Activated effector memory CD4-positive, alpha-beta T cell treated with anti-CD3 and anti-CD28 coated beads, Interleukin-2, amount 50 U/mL, for 16 hours (primary cell): ENCODE measurements around the gene PRRT2.
"Not testable (repeated sequence)": the region's sequence is repeated elsewhere in the genome, so short reads cannot be mapped to it uniquely, and the experiment has no call there.

Experiments
- DNase-seq: peaks from one replicate; pipeline ENCODE4 v3.0.0-alpha.2; 2020

PRRT2 gene

DNA sequence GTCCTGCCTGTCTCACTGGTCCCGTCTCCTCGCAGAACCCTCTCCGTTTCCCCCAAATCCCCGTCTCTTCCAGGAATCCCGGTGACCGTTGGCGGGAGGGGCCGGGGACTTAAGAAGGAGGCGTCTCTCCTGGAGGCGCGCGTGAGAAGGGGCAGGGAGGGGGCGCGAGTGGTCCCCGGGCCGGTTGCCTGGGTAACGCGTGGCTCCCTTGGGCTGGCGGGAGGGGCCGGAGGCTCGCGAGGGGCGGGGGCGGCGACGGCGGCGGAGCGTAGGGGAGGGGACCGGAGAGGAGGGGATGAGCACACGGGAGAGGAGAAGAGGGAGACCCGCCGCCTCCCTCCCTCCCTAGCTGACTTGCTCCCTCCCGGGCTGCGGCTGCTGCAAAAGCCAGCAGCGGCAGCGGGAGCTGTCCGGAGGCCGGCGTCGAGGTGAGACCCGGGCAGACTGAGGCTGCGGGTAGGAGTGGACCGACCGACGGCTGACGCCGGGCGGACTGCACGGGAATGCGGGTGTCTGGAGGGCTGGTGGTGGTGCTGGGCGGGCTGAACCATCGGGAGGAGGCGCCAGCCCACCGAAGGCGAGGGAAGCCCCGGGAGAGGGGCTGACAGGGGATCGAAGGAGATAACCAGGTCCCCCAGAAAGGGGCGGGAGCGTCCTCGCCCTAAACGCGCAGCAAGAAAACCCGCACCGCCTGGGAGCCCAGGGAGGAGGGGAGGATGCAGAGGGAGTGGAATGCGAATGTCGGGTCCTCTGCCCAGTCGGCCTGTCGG lies at the start of gene PRRT2:
TSS of gene PRRT2 (plus strand) at position 298 of the 770 bp plus-strand sequence. CDS start 862 bp downstream, outside the sequence.
- peak; percentile 83 for DNase-seq

DNA sequence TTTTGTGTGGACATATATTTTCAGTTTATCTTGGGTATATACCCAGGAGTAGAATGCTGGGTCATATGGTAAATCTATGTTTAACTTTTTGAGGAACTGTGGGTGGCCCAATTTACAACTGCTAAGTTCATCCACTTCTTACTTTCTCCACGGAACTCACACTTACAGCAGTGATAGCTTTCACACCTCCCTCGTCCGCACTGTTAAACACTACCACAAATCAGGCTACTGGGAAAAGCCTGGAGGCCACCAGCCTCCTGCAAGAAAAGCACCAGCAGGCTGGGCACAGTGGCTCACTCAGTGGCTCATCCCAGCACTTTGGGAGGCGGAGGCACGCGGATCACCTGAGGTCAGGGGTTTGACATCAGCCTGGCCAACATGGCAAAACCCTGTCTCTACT lies 48.7 kb upstream of the PRRT2 start:
- no peak for DNase-seq

DNA sequence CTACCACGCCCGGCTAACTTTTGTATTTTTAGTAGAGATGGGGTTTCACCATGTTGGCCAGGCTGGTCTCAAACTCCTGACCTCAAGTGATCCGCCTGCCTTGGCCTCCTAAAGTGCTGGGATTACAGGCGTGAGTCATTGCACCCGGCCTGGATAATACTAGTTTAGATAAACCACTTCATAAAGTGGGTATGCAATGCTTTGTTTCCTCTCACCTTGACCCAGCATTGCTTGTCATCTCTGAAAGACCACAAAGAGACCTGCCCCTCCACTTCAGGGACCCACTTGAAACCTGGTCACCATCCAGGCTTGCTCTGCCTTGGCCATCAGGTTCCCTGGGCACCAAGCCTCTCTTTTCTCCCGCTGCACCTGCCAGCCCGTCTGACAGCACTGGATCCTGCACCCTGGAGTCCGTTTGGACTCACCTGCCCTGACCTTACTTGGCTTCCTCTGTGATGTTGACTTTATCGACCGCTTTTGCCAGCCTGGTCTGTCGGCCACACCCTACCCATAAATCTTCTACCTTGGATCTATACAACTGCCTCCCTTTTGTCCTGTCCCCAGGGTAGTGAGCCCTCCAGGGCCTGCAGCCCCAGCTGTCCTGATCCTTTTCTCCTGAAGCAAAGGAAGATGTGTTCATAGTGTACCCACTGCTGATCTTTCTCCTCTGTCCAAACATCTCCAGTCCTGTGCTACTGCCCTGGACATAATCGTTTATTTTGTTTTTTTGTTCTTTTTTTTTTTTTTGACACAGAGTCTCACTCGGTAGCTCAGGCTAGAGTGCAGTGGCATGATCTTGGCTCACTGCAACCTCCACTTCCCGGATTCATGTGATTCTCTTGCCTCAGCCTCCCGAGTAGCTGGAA lies 46.6 kb upstream of the PRRT2 start:
- DNase-seq: no peak

DNA sequence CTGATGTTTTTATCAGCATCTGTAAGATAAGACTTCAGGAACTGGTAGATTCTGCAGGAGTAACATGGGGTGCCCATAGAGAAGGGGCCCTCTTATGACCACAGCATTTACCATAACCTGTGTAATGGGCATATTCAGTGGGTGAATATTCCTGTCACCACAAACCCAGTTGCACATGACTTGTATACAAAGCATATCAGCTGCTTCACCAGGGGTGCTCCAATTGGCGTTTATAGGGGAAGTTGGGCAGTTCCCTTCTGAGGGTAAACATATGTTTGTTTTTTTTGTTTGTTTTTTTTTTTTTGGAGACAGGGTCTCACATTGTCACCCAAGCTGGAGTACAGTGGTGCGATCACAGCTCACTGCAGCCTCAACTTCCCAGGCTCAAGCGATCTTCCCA lies 45.4 kb upstream of the PRRT2 start:
- DNase-seq: no peak

DNA sequence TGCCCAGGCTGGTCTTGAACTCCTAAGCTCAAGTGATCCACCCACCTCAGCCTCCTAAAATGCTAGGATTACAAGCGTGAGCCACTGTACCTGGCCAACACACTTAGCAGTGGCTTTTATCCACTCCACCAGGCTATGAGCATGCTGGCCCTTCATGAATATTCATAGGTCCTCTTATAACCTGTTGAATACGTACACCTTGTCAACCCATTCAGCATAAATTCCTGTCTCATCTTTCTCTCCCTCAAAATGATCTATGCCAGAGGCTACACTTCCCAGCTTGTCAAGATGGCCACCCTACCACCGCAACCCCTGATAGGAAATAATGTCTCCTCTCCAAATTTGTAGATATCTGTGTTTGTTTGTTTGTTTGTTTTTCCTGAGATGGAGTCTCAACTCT lies 44.9 kb upstream of the PRRT2 start:
- DNase-seq: no peak

DNA sequence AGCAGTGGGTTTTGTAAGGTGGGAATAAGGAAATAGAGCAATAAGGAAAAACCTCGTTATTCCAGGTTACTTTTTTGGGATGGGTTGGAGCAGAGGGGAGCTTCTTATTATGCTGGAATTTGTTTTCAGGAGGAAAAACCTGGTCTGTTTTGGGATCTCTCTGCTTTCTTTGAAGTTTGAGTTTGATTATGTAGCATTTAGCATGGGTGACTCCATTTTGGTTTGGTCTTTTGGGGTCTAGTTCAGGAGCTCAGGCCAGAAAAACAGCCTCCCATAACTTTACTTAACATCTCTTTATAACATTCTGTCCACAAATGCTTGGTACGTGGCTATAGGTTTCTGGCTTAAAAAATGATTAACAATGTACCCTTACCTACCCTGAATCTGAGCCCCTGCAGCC lies 42.5 kb upstream of the PRRT2 start:
- no peak for DNase-seq

DNA sequence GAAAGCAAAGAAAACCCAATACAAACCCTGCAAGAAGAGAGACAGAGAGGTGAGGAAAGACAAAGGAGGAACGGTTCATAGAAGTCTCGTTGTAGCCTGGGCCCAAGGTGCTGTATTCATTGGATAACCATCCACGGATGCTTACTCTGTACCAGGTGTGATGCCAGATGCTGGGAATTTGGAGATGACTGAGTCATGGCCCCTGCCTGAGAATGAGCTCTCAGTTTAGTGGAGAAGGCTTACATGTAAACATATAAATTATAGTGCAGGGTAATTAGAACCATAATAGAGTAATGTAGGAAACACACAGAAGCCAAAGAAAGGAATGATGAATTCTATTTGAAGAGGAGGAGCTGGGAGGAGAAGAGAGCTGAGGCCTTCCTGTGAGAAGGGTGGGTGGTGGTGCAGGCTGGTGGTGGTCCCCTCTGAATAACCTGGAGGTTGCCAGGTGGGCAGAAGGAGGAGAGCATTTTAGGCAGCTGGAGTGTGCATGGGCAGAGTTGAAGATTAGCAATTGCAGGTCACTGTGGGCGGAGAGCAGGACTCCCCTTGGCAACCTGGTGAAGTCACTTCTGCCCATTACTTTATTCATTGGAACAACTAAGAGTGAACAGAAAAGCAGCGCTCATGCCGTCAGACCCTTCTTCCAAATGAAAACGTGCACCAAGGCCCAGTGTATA lies 41.6 kb upstream of the PRRT2 start:
- no peak for DNase-seq

DNA sequence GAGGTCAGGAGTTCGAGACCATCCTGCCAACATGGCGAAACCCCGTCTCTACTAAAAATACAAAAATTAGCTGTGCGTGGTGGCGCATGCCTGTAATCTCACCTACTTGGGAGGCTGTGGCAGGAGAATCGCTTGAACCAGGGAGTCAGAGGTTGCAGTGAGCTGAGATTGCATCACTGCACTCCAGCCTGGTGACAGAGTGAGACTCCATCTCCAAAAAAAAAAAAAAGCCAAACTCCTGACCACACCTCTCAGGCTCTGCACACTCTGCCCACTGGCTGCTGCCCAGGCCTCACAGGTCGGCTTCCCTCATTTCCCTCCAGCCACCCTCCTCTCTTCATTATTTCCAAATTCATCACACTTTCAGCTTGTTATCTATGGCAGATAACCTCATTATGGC lies 39.7 kb upstream of the PRRT2 start:
- DNase-seq: not testable (repeated sequence)

DNA sequence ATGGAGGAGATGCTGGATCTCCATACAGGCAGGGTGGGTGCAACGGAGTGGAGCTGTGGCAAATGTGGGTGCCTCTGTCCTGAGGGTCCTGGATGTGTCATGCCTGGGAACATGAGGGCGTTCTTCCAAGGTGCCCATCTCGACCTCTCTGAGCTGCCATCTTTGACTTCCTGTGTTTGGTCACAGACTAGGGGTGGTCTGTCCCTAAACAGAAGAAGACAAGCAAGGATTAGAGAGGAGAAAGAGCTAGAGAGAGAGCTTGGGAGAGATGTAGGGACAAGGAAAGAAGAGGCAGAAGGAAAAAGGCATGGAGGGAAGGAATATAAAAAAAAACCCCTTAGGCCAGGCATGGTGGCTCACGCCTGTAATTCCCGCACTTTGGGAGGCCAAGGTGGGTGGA lies 37.3 kb upstream of the PRRT2 start:
- no peak for DNase-seq

DNA sequence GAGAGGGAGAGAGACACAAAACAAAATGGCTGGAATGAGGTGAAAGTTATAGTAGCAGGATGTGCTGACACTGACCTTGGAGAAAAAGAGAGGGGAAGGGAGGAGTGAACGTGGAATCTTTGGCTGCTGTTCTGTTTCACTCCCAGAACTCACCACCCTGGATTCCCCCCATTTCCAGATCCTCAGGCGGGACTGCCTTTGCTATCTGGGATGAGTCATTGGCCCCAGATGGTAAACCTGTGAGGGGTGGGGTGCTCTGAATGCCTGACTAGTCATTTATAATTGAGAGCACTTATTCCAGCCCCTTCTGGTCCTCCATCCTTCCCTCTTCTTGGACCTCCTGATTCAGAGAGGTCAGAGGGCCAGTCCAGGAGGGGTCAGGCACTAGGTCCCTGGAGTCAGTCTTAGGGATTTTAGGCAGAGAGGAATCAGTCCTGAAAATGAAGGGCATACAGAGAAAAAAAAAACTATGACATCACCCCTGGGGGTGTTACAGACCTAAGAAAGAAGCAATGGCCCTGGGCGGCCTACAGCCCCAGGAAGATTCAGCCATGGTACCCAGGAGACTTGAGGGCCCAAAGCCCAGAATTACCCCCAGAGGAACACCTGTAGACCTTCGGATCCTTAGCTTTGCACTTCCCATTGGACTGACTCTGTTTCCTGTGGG lies 36.1 kb upstream of the PRRT2 start:
- no peak for DNase-seq

DNA sequence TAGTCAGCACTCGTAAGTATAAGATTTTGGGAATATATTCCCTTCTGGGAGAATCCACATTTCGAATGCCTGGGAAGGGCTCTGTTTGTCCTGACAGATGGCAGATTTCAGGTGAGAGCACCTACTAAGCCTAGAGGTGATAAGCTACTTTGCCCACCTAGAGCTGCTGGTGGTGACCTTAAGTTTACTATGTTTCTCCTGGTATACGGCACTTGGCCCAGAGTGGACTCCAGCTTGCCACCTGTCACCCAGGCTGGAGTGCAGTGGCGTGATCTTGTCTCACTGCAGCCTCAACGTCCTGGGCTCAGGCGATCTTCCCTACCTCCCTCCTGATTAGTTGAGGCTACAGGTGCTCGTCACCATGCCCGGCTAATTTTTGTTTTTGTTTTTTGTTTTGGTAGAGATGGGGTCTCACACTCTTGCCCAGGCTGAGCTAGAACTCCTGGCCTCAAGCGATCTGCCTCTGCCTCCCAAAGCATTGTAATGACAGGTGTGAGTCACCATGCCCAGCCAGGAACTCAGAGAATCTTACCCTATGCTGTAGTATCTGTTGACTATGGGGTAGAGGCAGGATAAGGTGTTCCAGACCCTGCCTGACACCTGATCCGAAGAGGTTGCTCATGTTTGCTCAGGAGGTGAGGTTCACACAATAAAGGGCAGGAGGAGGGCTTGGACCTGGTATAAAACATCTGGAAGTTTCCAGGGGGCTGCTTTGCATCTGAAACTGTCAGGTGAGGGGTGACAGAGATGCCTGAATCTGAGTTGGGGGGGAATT lies 34.2 kb upstream of the PRRT2 start, which contains the start of gene ZG16:
TSS of gene ZG16 (plus strand) at position 681 of the 775 bp plus-strand sequence. CDS start 1,011 bp downstream, outside the sequence.
- DNase-seq: no peak

DNA sequence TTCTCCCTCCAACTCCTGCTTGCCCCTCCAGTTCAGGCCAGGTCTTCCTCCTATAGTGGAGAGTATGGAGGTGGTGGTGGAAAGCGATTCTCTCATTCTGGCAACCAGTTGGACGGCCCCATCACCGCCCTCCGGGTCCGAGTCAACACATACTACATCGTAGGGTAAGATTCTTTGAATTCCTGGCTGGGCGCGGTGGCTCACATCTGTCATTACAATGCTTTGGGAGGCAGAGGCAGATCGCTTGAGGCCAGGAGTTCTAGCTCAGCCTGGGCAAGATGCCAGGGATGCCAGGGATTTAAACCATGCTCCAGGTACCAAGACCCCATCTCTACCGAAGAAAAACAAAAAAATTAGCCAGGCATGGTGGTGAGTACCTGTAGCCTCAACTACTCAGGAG lies 32.5 kb upstream of the PRRT2 start:
- DNase-seq: no peak

DNA sequence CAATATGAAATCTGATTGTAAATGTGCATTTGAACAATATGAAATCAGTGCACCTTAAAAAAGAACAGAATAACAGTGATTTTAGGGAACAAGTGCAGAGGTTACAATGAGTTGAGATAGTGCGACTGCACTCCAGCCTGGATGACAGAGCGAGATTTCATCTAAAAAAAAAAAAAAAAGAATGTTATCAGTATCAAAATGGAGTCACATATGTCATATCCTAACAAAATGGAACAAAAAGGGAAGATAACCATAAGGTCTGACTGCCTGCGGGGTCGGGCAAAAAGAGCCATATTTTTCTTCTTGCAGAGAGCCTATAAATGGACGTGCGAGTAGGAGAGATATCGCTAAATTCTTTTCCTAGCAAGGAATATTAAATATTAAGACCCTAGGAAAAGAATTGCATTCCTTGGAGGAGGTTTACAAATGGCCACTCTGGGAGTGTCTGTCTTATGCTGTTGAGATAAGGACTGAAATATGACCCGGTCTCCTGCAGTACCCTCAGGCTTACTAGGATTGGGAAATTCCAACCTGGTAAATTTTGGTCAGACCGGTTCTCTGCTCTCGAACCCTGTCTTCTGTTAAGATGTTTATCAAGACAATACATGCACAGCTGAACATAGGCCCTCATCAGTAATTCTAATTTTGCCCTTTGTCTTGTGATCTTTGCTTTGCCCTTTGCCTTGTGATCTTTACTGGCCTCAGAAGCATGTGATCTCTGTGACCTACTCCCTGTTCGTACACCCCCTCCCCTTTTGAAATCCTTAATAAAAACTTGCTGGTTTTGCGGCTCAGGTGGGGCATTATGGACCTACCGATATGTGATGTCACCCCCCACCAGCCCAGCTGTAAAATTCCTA lies 28.7 kb upstream of the PRRT2 start:
- not testable (repeated sequence) for DNase-seq

DNA sequence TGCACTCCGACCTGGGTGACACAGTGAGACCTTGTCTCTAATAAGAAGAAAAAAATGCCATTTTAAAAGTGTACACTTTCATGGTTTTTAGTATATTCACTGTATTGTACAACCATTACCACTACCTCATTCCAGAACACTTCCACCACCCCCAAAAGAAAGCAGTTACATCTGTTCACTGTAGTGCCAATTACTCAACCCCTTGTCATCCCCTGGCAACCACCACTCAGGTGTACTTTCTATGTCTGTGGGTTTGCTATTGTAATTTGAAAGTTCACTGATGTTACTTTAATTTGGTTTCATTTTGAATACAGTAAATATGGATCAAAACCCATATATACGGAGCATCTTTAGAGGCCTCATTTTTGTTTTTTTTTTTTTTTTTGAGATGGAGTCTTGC lies 27.8 kb upstream of the PRRT2 start:
- peak; percentile 67 for DNase-seq

DNA sequence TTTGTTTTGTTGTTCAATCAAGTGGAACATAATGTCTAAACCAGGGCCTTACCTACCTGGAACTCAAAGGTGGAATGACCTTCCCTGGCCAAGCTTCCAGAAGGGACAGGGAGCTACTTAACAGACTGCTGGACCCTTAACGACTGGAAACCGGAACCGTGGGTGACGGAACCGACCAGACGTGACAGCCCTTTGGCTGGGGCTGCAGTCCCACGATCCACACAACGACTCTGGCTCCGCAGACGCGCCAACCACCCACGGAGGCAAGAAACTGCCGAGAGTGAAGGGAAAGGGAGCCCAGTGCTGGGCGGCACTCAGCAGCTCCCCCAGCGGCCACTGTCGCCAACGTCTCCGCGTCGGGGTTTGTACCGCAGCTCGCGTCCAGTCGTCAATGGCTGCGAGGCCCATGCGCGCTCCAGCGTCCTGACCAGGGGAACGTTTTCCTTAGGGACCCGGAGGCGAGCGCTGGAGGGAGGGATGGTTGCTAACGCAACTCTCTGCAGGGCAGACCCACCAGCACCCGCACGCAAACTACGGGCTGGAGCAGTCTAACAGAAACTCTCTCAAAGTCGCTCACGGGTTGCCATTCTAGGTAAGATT lies 27.0 kb upstream of the PRRT2 start:
- peak; percentile 91 for DNase-seq

DNA sequence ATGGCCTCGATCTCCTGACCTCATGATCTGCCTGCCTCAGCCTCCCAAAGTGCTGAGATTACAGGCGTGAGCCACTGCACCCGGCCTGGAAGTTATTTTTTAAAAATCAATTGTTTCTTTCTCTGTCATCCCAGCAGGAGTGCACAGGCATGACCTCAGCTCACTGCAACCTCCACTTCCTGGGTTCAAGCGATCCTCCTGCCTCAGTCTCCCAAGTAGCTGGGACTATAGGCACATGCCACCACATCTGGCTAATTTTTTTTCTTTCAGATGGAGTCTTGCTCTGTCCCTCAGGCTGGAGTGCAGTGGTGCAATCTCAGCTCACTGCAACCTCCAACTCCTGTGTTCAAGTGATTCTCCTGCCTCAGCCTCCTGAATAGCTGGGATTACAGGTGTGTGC lies 24.8 kb upstream of the PRRT2 start:
- not testable (repeated sequence) for DNase-seq

DNA sequence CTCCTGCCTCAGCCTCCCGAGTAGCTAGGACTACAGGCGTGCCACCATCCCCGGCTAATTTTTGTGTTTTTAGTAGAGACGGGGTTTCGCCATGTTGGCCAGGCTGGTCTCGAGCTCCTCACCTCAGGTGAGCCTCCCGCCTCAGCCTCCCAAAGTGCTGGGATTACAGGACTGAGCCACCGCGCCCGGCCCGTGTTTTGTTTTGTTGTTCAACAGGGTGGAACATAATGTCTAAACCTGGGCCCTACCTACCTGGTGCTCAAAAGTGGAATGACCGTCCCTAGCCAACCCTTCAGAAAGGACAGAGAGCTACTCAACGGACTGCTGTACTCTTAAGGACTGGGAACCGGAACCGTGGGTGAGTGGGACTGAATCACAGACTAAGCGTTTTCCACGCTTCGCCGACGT lies 22.2 kb upstream of the PRRT2 start:
- DNase-seq: no peak

DNA sequence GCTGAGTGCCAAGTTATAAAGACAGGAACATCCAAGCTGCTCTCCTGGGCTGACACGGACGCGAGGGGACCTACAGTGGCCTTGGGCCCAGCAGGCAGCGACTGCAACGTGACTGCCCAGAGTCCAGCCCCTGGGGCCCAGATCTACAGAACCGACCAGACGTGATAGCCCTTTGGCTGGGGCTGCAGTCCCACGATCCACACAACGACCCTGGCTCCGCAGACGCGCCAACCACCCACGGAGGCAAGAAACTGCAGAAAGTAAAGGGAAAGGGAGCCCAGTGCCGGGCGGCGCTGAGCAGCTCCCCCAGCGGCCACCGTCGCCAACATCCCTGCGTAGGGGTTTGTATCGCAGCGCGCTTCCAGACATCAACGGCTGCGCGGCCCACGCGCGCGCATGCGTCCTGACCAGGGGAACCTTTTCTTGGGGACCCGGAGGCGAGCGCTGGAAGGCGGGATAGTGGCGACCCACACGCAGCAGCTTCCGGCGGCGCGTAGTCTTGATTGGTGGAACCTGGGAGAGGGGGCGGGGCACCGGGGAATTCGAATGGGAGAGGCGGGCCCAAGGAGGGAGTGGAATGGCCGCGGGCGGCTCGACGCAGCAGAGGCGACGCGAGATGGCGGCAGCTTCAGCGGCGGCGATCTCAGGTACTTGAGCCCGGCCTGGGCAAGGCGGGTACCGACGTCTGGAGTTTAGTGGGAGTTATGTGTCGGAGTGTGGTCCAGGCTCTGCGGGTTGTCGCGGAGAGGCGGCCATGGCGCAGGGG lies 21.6 kb upstream of the PRRT2 start, which contains the start of gene KIF22:
TSS of gene KIF22 (plus strand) at position 569 of the 766 bp plus-strand sequence. CDS start at position 578, 9 bp downstream.
- peak; percentile 100 for DNase-seq
